HG03575 (cell line): ENCODE results near the gene DDX46.
"Not testable (repeated sequence)": the region's sequence is repeated elsewhere in the genome, so short reads cannot be mapped to it uniquely, and the experiment has no call there.

Experiments used
- ATAC-seq: cut with Tn5 transposase; IDR thresholded peaks from one replicate; pipeline ENCODE4 v1.9.1; 2021; ENCODE audit not compliant: unreplicated experiment, insufficient number of reproducible peaks, low FRiP score; ENCODE audit errors: extremely low read depth

The DDX46 gene

DNA sequence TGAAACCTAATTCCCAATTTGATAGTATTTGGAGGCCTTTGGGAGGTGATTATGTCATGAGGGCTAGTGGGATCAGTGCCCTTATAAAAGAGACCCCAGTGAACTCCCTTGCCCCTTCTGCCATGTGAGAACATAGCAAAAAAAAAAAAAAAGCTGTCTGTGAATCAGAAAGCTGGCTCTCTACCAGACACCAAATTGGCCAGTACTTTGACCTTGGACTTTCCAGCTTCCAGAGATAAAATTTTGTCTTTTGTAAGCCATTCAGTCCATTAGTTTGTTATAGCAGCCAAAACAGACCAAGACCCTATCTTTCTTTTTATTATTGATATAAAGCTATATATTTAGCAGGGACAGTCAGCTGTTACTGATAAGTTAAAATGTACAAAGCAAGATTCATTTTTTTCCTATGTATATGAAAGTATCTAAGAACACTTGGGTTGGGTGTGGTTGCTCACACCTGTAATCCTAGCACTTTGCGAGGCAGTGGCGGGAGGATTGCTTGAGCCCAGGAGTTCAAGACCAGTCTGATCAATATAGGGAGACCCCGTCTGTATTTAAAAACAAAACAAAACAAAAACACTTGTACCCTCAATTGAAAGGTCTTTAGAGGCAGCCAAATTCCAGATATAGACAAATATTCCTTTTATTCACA lies 79.1 kb downstream of the DDX46 start:
- ATAC-seq = no peak

DNA sequence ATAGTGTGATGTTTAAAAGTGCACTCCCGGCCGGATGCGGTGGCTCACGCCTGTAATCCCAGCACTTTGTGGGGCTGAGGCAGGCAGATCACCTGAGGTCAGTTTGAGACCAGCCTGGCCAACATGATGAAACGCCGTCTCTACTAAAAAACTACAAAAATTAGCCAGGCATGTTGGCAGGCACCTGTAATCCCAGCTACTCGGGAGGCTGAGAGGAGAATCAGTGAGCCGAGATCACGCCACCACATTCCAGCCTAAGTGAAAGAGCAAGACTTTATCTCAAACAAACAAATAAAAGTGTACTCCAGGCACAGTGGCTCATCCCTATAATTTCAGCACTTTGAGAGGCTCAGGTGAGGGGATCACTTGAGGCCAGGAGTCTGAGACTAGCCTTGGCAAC lies 79.8 kb downstream of the DDX46 start:
- ATAC-seq = not testable (repeated sequence)

DNA sequence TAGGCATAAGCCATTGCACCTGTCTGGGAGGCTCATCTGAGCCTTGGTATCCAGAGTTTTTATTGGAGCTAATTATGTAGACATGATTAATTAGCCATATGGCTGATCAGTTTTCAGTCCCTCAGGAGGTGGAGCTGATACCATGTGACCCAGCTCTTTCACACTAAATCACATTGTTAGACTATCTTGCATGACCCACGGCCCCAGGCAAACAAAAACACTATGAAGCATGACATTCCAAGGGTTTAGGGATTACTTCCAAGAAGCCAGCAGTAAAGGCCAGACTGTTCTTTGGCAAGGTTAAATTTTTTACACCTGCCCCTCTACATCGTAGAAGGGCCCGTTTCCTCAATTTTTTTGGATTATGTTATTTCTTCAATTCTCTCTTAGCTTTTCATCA lies 82.2 kb downstream of the DDX46 start:
- no peak for ATAC-seq

DNA sequence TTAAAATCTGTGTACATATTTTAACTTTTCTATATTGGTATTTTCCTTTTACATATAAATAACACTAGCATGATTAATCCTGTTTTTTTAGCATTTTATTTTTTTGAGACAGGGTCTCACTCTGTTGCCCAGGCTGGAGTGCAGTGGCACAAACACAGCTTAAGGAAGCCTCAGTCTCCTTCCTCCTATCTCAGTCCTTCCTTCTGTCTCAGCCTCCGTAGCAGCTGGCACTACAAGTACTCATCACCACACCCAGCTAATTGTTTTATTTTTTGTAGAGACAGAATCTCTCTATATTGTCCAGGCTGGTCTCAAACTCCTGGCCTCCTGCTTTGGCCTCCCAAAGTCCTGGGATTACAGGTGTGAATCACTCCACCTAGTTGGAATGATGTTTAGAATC lies 85.7 kb downstream of the DDX46 start:
- no peak for ATAC-seq

DNA sequence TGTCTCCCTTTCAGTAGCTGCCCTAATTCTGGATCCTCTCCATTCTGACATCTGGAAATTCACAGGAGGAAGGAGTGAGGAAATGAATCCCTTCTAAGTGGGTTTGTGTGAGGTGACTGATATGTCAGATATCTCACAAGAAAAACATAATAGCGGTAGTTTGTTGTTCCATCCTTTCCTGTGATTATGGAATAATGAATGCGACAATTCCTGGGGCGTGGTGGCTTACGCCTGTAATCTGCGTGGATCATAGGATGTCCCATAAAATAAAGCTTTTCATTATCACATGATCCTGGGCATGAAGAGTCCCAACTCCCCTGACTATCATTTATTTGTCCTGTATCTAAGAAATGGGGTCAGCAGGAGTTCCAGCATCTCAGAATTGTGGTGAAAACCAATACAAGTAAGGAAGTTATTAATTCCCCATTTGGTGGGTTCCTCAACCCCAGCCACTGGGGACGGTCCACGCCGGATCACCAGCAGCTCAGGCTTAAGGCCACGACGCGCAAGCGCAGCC lies 86.8 kb downstream of the DDX46 start:
- ATAC-seq = no peak

DNA sequence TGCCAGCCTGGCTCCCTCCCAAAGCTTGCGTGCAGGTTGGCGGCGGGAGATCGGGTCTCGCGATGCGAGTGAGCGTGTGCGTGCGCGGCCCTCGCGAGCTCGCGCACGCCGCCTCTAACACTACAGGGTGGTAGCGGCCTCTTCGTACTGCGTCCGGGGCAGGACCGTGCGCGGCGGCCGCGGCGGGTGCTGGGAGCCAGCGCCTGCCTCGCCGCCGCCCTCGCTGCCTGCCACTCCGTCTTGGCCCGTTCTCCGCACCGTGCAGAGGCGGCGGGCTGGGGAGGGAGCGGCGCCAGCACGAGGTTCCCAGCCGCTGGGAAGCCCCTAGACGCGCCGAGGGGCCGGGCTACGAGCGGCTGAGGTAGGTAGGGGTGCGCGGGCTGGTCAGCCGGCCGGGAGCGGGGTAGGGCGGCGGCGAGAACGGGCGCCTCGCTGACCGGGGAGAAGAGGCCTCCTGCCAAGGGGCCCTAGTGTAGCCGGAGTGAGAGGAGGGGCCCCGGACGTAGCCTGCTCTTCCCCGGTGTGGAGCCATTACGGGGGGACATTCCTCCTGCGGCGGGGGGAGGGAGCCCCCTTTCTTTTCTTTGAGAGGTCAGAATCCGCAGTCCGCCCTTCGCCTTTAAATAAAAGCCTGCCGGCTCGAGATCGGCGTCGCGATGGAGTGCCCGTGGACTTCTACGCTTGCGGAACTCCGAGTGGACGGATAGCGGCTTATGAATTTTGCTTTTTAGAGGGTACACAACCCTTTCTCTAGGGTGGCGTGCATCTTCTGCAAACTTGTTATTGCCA lies 87.5 kb downstream of the DDX46 start, which contains the start of gene C5orf24:
Gene C5orf24 (plus strand): TSS at position 117 of the 789 bp plus-strand sequence. CDS start 8,933 bp downstream, outside the sequence.
- no peak for ATAC-seq

DNA sequence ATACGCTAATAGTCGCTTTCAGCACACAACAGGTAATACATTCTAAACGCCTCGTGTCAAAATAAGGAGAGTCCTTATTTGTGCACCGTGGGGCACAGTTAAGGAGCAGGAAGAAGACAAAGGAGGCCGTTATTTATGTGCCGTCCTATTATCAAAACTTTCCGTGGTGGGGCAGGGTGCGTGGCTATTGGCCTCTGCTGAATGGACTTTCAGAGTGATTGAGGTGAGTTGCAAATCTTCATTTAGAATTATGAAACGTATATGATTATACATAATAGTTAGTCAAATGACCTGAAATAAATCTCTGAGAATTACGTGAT lies 88.0 kb downstream of the DDX46 start:
- no peak for ATAC-seq

DNA sequence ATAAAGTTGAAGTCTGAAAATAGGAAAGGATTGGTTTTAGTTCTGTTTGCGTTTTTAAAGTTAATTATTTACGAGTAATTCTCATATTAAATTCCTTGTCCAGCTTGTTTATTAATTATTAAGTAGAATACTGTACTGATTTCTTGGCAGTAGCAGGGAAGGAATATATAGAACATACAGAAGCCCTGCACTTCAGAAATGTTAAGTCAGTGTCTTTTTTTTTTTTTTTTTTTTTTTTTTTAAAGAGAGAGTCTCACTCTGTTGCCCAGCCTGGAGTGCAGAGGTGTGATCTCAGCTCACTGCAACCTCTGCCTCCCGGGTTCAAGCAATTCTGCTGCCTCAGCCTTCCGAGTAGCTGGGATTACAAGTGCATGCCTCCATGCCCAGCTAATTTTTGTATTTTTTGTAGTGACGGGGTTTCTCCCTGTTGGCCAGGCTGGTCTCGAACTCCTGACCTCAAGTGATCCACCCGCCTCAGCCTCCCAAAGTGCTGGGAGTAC lies 90.9 kb downstream of the DDX46 start:
- not testable (repeated sequence) for ATAC-seq

DNA sequence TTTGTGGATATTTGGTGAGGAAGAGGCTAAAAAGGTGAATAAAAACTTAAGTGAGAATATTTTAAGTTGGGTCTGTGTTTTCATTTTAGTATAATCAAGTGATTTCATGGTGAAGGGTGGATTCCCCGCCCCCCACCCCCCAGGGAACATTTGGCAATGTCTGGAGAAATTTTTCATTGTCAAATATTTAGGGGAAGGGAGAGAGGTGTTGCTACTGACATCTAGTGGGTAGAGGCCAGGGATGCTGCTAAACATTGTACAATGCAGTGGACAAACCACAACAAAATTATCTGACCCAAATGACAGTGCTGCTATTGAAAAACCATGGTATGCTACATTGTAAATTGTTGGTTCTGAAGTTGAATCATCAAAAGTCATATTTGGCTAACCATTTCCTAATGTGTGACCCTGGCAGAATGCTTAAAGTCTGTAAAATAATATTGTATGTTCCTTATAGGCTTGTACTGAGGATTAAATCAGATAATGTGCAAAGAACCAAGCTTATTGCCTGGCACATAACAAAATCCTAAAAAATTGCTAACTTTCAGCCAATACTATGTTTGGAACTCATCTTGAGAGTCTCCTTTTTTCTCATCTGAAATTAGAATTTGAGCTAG lies 92.8 kb downstream of the DDX46 start:
- ATAC-seq = no peak

DNA sequence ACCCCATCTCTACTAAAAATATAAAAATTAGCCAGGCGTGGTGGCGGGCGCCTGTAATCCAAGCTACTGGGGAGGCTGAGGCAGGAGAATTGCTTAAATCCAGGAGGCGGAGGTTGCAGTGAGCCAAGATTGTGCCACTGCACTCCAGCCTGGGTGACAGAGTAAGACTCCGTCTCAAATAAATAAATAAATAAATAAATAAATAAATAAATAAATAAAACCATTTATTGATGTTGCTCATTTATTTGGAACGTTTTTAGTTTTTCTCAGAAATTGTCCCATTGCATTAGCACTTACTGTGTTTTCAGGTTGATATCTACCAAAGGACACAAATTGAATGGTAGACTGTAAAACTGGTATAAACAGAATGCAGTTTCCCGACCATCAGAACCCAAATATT lies 97.9 kb downstream of the DDX46 start:
- not testable (repeated sequence) for ATAC-seq

DNA sequence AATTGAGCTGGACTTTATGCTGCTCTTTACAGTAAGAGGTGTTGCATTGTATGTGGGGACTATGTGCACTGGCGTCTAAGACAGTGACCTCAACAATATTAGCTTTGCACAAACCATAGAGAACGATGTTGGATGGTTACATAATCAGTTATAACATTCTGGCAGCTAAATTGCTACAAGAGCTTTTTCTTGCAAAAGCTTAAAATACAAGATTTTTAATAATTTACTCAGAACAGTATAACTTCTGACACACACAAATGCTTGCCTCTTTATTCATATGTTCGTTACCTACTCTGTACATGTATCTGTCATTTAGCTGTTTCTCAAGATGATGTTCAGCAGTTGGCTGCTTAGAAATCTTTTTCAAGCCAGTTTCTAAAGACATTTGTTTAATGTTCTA lies 98.8 kb downstream of the DDX46 start:
- no peak for ATAC-seq

DNA sequence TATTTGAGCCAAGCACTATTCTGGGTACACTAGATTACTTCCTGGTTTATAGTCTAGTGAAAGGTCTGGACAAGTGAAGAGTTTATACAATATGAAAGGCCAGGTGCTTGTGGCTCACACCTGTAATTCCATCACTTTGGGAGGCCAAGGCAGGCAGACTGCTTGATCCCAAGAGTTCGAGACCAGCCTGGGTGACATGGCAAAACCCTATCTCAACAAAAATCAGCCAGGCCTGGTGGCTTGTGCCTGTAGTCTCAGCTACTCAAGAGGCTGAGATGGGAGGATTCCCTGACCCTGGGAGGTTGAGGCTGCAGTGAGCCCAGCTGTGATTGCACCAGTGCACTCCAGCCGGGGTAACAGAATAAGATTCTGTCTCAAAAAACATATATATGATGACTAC lies 106.1 kb downstream of the DDX46 start:
- no peak for ATAC-seq

DNA sequence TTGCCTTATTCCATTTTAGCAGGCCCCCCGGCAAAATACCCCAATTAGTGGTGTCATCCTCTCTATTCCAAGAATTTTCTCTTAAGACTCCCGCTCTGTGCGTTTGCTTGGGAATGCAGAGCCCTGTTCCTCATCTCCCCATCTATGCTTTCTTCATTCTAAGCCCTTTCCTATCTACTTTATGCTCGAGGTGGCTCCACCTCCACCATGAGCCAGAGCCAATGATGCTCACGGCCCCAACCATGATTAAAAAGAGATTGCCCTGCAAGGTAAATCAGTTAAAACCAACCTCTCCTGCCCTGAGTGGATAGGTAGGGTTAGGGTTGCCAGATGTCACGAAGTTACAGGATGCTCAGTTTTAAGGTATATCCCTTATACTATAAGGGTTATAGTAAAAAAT lies 114.9 kb downstream of the DDX46 start:
- ATAC-seq = no peak

DNA sequence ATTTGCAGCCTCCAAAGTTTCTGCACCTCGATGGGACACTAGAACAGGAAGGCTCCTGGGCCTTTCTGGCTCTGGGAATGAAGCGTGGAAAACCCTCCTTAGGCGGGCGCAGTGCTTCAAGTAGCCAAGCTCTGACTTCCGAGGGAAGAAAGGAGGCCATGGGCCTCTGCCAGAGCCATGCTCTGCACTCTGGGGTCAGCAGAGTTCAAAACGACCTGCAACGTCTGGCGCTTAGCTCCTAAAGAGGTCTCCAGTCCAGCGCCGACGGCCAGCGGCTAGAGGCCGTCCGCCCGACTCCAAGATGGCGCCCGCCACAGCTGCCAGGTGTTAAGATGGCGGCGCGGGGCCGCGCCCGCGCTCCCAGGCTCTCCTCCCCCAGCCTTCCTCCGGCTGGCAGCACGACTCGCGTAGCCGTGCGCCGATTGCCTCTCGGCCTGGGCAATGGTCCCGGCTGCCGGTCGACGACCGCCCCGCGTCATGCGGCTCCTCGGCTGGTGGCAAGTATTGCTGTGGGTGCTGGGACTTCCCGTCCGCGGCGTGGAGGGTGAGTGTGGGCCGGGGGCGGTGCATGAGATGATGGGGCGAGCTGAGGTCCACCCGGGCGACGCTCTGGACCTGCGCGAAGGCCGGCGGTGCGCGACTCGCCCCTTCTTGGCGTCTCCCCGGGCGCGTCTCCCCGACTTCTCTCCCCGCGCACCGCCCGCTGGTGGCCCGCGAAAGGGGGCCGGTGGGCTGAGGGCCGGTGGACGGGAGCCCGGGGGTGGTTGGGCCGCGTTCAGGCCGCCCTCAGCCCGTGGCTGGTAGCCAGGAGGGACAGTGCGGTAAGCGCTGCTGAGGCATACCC lies 115.6 kb downstream of the DDX46 start, which contains the start of gene TXNDC15:
Gene TXNDC15 (plus strand): TSS at position 385 of the 844 bp plus-strand sequence. CDS start 57 bp downstream, at position 442.
- ATAC-seq = no peak

DNA sequence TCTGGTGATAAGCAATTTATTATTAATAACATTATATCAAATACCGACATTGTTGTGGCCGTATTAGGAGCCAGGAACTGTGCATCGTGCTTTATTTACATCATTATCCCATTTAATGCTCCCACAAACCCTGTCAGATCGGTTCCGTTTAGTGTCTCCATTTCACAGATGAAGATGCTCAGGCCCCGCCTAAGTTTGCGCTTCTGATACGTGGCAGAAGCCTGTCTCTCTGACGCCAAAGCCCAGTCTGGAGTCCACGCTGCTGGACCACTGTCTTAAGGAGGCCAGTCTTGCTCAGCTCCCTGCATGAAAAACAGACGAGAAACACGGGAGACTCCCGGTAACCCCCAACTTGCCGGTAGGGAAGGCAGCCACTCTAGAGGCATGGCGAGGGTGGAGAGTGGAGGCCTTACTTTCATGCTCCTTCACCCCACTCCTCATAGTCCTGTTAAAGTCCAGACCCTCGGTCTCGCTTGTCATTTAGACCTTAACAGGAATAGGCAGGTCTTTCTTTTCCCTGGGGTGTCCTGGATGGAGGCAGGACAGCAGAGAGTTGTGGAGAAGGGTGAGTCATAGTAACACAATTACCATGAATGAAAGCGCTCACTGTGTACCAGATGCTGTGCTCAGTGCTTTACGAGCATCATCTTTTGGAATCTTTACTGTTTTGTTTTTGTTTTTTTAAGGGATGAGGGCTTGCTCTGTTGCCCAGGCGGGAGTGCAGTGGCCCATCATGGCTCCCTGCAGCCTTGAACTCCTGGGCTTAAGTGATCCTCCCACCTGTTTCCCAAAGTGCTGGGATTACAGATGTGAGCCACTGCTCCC lies 116.5 kb downstream of the DDX46 start:
- no peak for ATAC-seq

DNA sequence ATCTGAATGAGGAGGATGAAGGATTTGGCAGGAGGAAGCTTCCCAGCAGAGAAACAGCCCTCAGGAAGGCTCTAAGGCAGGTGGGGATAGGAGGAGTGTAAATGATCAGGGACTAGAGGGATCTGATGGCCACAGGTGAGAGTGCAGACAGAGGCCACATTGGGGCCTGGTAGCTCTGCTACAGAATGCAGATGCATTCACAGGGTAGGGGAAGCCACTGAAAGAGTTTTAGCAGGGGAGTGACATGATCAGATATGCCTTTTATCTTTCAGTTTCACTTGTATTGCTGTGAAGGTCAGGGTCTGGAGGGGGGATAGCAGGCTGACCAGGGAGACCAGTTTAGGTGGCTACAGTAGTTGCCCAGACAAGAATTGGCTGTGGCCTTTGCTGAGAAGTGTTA lies 118.6 kb downstream of the DDX46 start:
- ATAC-seq = no peak

DNA sequence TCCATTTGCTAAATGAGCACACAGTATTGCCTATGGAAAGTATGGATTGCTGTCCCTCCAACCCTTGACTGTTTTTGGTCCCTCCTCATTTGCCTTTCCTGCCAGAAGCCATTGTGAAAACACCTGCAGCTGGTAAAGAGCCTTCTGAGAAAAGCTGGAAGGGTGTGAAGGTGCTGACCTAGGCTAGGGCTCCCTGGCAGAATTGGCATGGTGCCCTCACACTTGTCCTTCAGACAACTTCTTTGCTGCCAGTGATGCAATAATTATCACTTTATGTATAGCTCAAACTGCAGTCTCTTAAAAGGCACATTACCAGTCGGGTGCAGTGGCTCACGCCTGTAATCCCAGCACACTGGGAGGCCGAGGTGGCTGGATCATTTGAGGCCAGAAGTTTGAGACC lies 119.8 kb downstream of the DDX46 start:
- ATAC-seq = no peak

DNA sequence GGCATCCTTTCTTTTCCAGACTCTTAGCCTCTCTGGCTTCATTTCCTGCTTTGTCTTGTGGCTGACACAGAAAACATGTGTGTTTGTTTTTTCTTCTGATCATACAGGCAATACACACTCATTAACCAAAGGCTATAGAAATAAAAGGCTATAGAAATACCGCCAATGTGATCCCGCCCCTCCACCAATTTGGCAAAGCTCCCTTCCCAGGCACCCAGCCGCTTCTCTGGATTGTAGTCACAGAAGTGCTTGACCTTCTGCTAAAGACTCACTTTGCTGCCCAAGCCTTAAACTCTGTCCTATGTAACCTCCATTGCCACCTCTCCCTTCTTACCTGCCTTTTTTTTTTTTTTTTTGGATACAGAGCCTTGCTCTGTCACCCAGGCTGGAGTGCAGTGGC lies 120.9 kb downstream of the DDX46 start:
- no peak for ATAC-seq
